HEK293 (cell line): Measurements from ENCODE around the gene FOXA2.

ENCODE experiments used
- AEBP2 ChIP-seq: fragments of 450-650 bp; formaldehyde crosslinking; IDR thresholded peaks from 2 replicates; pipeline ENCODE4 v1.5.1; 2016; ENCODE audit warnings: missing biosample characterization, missing genetic modification characterization, borderline replicate concordance
- CTCF ChIP-seq: fragments of 450-650 bp; formaldehyde crosslinking; IDR thresholded peaks from 2 replicates; pipeline ENCODE4 v1.5.1; 2016; ENCODE audit warnings: missing biosample characterization, missing genetic modification characterization
- EGR2 ChIP-seq: fragments of 450-650 bp; formaldehyde crosslinking; IDR thresholded peaks from 2 replicates; pipeline ENCODE4 v1.5.1; 2016; ENCODE audit warnings: low read depth, missing biosample characterization, missing genetic modification characterization
- GLIS1 ChIP-seq: fragments of 450-650 bp; formaldehyde crosslinking; IDR thresholded peaks from 2 replicates; pipeline ENCODE4 v1.5.1; 2016; ENCODE audit warnings: missing biosample characterization, missing genetic modification characterization
- GLIS2 ChIP-seq: fragments of 450-650 bp; formaldehyde crosslinking; IDR thresholded peaks from 2 replicates; pipeline ENCODE4 v1.5.1; 2016; ENCODE audit warnings: missing biosample characterization, missing genetic modification characterization
- HOXA7 ChIP-seq: sonication (generic); formaldehyde crosslinking; IDR thresholded peaks from 2 replicates; pipeline ENCODE4 v1.8.1; 2022; ENCODE audit warnings: missing genetic modification reagents, borderline replicate concordance
- KLF16 ChIP-seq: fragments of 450-650 bp; formaldehyde crosslinking; IDR thresholded peaks from 2 replicates; pipeline ENCODE4 v1.5.1; 2017; ENCODE audit warnings: missing biosample characterization, missing genetic modification characterization
- KLF8 ChIP-seq: fragments of 450-650 bp; formaldehyde crosslinking; IDR thresholded peaks from 2 replicates; pipeline ENCODE4 v1.5.1; 2016; ENCODE audit warnings: missing biosample characterization, missing genetic modification characterization
- MZF1 ChIP-seq: fragments of 450-650 bp; formaldehyde crosslinking; IDR thresholded peaks from 2 replicates; pipeline ENCODE4 v1.5.1; 2017; ENCODE audit warnings: missing biosample characterization, missing genetic modification characterization, borderline replicate concordance
- PATZ1 ChIP-seq: fragments of 450-650 bp; formaldehyde crosslinking; IDR thresholded peaks from 2 replicates; pipeline ENCODE4 v1.5.1; 2016; ENCODE audit warnings: missing biosample characterization, missing genetic modification characterization
- SP7 ChIP-seq: fragments of 450-650 bp; formaldehyde crosslinking; IDR thresholded peaks from 2 replicates; pipeline ENCODE4 v1.5.1; 2016; ENCODE audit warnings: missing biosample characterization, missing genetic modification characterization
- TCF7L2 ChIP-seq: IDR thresholded peaks from 2 replicates; pipeline ENCODE4 v1.6.1; 2011; ENCODE audit warnings: low read depth, mild to moderate bottlenecking, inconsistent platforms, low read length, moderate library complexity, borderline replicate concordance
- WT1 ChIP-seq: fragments of 450-650 bp; formaldehyde crosslinking; IDR thresholded peaks from 2 replicates; pipeline ENCODE4 v1.5.1; 2016; ENCODE audit warnings: missing biosample characterization, missing genetic modification characterization
- ZBTB17 ChIP-seq: fragments of 450-650 bp; formaldehyde crosslinking; IDR thresholded peaks from 2 replicates; pipeline ENCODE4 v1.5.1; 2016; ENCODE audit warnings: missing biosample characterization, missing genetic modification characterization
- ZBTB21 ChIP-seq: fragments of 450-650 bp; formaldehyde crosslinking; IDR thresholded peaks from 2 replicates; pipeline ENCODE4 v1.5.1; 2017; ENCODE audit warnings: missing biosample characterization, missing genetic modification characterization
- ZBTB48 ChIP-seq: fragments of 450-650 bp; formaldehyde crosslinking; IDR thresholded peaks from 2 replicates; pipeline ENCODE4 v1.5.1; 2016; ENCODE audit warnings: missing biosample characterization, missing genetic modification characterization
- ZBTB7A ChIP-seq: fragments of 450-650 bp; formaldehyde crosslinking; IDR thresholded peaks from 2 replicates; pipeline ENCODE4 v1.5.1; 2016; ENCODE audit warnings: low read depth, missing biosample characterization, missing genetic modification characterization
- ZFP3 ChIP-seq: fragments of 450-650 bp; formaldehyde crosslinking; IDR thresholded peaks from 2 replicates; pipeline ENCODE4 v1.5.1; 2016; ENCODE audit warnings: low read depth, missing biosample characterization, missing genetic modification characterization
- ZNF223 ChIP-seq: fragments of 450-650 bp; formaldehyde crosslinking; IDR thresholded peaks from 2 replicates; pipeline ENCODE4 v1.5.1; 2016; ENCODE audit warnings: missing biosample characterization, missing genetic modification characterization
- ZNF302 ChIP-seq: fragments of 450-650 bp; formaldehyde crosslinking; IDR thresholded peaks from 2 replicates; pipeline ENCODE4 v1.5.1; 2016; ENCODE audit warnings: missing biosample characterization, missing genetic modification characterization, low read depth
- ZNF366 ChIP-seq: fragments of 450-650 bp; formaldehyde crosslinking; conservative IDR thresholded peaks from 2 replicates; pipeline ENCODE4 v1.5.1; 2016; ENCODE audit warnings: missing biosample characterization, missing genetic modification characterization
- ZNF394 ChIP-seq: fragments of 450-650 bp; formaldehyde crosslinking; IDR thresholded peaks from 2 replicates; pipeline ENCODE4 v1.5.1; 2016; ENCODE audit warnings: missing biosample characterization, missing genetic modification characterization, mild to moderate bottlenecking, moderate library complexity, borderline replicate concordance
- ZNF473 ChIP-seq: fragments of 450-650 bp; formaldehyde crosslinking; IDR thresholded peaks from 2 replicates; pipeline ENCODE4 v1.5.1; 2017; ENCODE audit warnings: missing biosample characterization, missing genetic modification characterization
- ZNF521 ChIP-seq: fragments of 450-650 bp; formaldehyde crosslinking; IDR thresholded peaks from 2 replicates; pipeline ENCODE4 v1.5.1; 2017; ENCODE audit warnings: missing biosample characterization, mild to moderate bottlenecking, missing genetic modification characterization
- ZNF544 ChIP-seq: fragments of 450-650 bp; formaldehyde crosslinking; IDR thresholded peaks from 2 replicates; pipeline ENCODE4 v1.5.0; 2017; ENCODE audit warnings: missing biosample characterization, missing genetic modification characterization
- ZNF548 ChIP-seq: fragments of 450-650 bp; formaldehyde crosslinking; IDR thresholded peaks from 2 replicates; pipeline ENCODE4 v1.5.1; 2016; ENCODE audit warnings: missing biosample characterization, missing genetic modification characterization
- ZNF571 ChIP-seq: fragments of 450-650 bp; formaldehyde crosslinking; IDR thresholded peaks from 2 replicates; pipeline ENCODE4 v1.5.0; 2017; ENCODE audit warnings: missing biosample characterization, missing genetic modification characterization
- ZNF600 ChIP-seq: fragments of 450-650 bp; formaldehyde crosslinking; IDR thresholded peaks from 2 replicates; pipeline ENCODE4 v1.5.1; 2016; ENCODE audit warnings: missing biosample characterization, missing genetic modification characterization
- ZNF610 ChIP-seq: fragments of 450-650 bp; formaldehyde crosslinking; IDR thresholded peaks from 2 replicates; pipeline ENCODE4 v1.5.1; 2016; ENCODE audit warnings: missing biosample characterization, missing genetic modification characterization, borderline replicate concordance
- ZNF626 ChIP-seq: fragments of 450-650 bp; sonication (Bioruptor Pico); formaldehyde crosslinking; IDR thresholded peaks from 2 replicates; pipeline ENCODE4 v1.5.1; 2018; ENCODE audit warnings: missing biosample characterization, missing genetic modification characterization, inconsistent platforms
- ZNF654 ChIP-seq: fragments of 450-650 bp; formaldehyde crosslinking; IDR thresholded peaks from 2 replicates; pipeline ENCODE4 v1.5.1; 2016; ENCODE audit warnings: low read depth, missing biosample characterization, missing genetic modification characterization
- ZNF658 ChIP-seq: fragments of 450-650 bp; formaldehyde crosslinking; IDR thresholded peaks from 2 replicates; pipeline ENCODE4; 2016; ENCODE audit warnings: missing biosample characterization, missing genetic modification characterization
- ZNF704 ChIP-seq: fragments of 450-650 bp; formaldehyde crosslinking; IDR thresholded peaks from 2 replicates; pipeline ENCODE4 v1.5.1; 2016; ENCODE audit warnings: missing biosample characterization, missing genetic modification characterization
- ZSCAN18 ChIP-seq: fragments of 450-650 bp; formaldehyde crosslinking; IDR thresholded peaks from 2 replicates; pipeline ENCODE4 v1.5.1; 2016; ENCODE audit warnings: missing biosample characterization, missing genetic modification characterization
- ZSCAN23 ChIP-seq: fragments of 450-650 bp; formaldehyde crosslinking; IDR thresholded peaks from 2 replicates; pipeline ENCODE4 v1.5.1; 2016; ENCODE audit warnings: missing biosample characterization, missing genetic modification characterization

Gene FOXA2

GRCh38 chr20:22586645-22587310, 2.4 kb upstream of the FOXA2 start (continued):
- no peak for TF ChIP-seq ZSCAN18
- no peak for TF ChIP-seq TCF7L2
- TF ChIP-seq ZSCAN23 (tag by site-specific recombination): no peak
- TF ChIP-seq ZNF544 (tag by site-specific recombination): no peak
- TF ChIP-seq ZNF223 (tag by site-specific recombination): no peak
- no peak for TF ChIP-seq ZNF366 (tag by site-specific recombination)
- TF ChIP-seq ZNF548 (tag by site-specific recombination): no peak
- no peak for TF ChIP-seq ZFP3 (tag by site-specific recombination)
- TF ChIP-seq EGR2 (tag by site-specific recombination): 0 out of 2 replicates have a peak, but pooled peaks have one; percentile 7
- TF ChIP-seq GLIS2 (tag by site-specific recombination): peak; percentile 83
- no peak for TF ChIP-seq ZNF302 (tag by site-specific recombination)
- no peak for TF ChIP-seq WT1 (tag by site-specific recombination)
- no peak for TF ChIP-seq MZF1 (tag by site-specific recombination)
- TF ChIP-seq KLF16 (tag by site-specific recombination): no peak
- TF ChIP-seq ZNF600 (tag by site-specific recombination): peak; percentile 64; the same call in 1 of the 2 replicates
- TF ChIP-seq ZNF521 (tag by site-specific recombination): no peak
- TF ChIP-seq ZBTB21: no peak
- TF ChIP-seq ZNF610 (tag by site-specific recombination): no peak
- no peak for TF ChIP-seq ZNF626 (tag by site-specific recombination)
- no peak for TF ChIP-seq AEBP2 (tag by site-specific recombination)
- no peak for TF ChIP-seq ZNF394 (tag by site-specific recombination)
- no peak for TF ChIP-seq ZNF571 (tag by site-specific recombination)
- TF ChIP-seq SP7 (tag by site-specific recombination): no peak
- peak; percentile 54 for TF ChIP-seq PATZ1 (tag by site-specific recombination)
- TF ChIP-seq ZBTB7A (tag by site-specific recombination): no peak
- no peak for TF ChIP-seq GLIS1 (tag by site-specific recombination)
- peak; percentile 80 for TF ChIP-seq CTCF (tag by site-specific recombination)
- 0 out of 2 replicates have a peak, but pooled peaks have one; percentile 26 for TF ChIP-seq KLF8 (tag by site-specific recombination)
- no peak for TF ChIP-seq HOXA7 (CRISPR knock-in tag)
- TF ChIP-seq ZNF658 (tag by site-specific recombination): no peak
- peak; percentile 73 for TF ChIP-seq ZNF654 (tag by site-specific recombination)
- no peak for TF ChIP-seq ZNF704 (tag by site-specific recombination)
- 0 out of 2 replicates have a peak, but pooled peaks have one; percentile 15 for TF ChIP-seq ZBTB17 (tag by site-specific recombination)
- TF ChIP-seq ZNF473 (tag by site-specific recombination): no peak
- 0 out of 2 replicates have a peak, but pooled peaks have one; percentile 42 for TF ChIP-seq ZBTB48 (tag by site-specific recombination)
